GM19467 (cell line): ENCODE data around the gene CBX1.

ENCODE experiments used
- ATAC-seq: cut with Tn5 transposase; IDR thresholded peaks from one replicate; pipeline ENCODE4 v1.9.1; 2021; ENCODE audit warnings: mild to moderate bottlenecking, moderate library complexity; ENCODE audit not compliant: unreplicated experiment

CBX1 gene

DNA sequence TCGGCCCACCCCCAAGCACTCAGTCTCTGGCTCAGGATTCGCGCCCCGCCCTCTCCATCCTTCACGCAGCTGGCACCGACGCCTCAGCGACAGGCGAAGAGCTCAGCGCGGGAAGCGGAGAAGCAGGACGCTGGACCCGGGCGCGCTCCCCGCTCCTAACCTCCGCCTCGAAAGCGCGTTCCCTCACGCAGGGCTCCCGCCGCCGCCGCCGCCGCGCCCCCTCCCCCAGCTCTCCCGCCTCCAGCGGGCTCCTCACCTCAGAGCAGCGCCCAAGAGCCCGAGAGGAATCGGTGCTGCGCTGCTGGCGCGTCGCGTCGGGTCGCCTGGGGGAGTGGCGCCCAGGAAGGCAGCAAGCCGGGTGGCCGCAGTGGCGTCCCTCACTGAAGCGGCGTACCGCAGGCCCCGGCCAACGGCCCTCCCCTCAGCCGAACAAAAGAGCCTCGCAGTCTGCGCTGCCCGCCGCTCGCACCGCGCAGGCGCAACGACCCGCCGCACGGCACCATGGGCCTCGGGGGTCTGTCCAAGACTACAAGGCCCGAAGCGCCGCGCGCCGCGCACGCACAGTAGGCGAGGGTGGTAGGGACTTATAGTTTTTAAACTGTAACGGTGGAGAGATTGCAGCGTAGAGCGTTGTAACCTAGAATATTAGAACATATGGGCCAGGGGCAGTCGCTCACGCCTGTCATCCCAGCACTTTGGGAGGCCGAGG is at the start of gene CBX1:
Gene CBX1, minus strand, starts transcription at position 467 of the 709 bp plus-strand sequence. CDS start 24,474 bp downstream, outside the sequence.
- ATAC-seq = peak; percentile 84

DNA sequence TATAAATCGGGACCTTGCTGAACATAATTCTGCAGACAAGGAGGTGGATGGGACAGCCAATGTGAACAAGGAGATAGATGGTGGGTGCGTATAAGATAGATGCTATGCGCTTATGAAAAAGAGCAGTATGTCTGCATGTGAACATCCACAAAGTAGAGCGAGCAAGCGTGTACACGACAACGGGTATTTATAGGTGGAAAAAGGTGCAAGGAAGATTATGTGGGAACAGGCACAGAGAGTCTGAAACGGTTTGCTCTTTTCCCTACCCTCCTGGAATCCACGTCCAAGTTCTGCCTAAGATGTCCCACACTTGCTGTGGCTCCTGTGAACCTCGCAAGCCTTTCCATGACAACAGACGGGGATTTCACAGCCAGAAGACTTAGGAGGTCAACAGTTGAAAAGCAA is 49.3 kb upstream of the CBX1 start:
- ATAC-seq = no peak

DNA sequence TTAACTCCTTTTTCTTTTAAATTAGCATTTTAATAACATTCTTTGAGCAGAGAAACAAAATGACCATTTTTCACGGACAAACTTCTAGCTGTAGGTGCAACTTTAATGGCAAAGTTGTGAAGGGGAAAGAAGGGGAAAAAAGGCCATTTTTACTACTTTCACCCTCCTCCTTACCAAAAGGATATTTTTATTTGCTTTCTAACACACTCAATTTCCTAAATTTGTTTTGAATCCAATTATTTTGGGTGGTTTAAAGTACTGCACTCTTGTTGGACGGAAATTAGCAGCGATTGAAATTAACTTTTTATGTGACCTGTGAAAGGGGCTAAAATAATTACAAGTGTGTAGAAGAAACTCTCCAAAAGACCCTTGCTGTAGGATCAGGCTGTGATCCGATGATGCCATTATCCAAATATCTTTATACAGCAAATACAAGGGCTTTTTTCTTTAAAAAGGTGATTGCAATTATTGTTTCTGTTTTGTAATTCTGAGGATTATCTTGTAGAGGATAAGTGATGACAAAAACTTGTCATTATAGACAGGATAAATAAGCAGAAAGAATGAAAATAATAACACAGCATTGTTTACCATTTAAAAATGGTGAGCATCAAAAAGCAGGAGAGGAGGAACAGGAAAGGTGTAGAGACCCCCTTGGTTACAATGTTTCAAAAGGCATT is 48.6 kb upstream of the CBX1 start:
- ATAC-seq = no peak

DNA sequence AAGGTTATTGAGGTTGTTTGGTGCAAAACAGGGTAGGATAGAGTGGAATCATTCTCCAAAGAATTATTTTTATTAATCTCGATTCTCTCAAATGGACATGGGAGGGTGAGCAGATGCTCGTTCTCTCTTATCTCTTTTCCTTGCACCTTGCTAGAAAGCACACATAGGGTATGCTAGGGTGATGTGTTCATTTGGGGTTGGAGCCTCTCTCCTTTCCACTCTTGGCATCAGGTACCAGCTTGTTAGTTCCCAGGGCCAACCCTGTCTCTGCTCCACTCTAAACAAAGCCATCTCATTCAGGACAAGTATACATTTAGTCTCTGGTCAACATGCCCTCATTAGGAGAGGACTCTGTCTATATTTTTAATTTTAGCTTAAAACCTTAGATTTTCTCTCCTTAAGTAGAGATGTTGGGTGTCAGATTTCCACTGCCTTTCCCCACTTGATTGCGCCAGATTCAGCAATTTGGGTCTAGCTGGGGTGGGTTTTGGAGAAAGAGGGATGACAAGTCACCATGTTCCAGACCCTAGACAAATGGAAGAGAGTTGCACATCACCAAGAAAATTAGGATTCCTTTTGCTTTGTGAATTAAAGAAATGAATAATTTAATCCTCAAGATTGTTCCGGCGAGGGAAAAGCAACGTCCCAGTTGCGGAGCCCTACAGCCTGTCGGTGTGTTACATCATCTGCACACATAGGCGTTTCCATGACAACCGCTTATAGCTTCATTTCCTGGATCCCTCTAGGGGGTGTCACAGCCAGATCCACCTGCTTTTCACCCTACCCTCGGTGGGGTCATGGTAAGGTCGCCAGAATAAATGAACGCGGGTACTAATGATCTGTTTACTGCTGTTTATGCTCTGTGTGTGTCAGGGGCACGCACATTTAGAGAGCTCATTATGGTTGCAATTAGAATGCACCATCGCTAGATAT is 47.8 kb upstream of the CBX1 start:
- no peak for ATAC-seq

DNA sequence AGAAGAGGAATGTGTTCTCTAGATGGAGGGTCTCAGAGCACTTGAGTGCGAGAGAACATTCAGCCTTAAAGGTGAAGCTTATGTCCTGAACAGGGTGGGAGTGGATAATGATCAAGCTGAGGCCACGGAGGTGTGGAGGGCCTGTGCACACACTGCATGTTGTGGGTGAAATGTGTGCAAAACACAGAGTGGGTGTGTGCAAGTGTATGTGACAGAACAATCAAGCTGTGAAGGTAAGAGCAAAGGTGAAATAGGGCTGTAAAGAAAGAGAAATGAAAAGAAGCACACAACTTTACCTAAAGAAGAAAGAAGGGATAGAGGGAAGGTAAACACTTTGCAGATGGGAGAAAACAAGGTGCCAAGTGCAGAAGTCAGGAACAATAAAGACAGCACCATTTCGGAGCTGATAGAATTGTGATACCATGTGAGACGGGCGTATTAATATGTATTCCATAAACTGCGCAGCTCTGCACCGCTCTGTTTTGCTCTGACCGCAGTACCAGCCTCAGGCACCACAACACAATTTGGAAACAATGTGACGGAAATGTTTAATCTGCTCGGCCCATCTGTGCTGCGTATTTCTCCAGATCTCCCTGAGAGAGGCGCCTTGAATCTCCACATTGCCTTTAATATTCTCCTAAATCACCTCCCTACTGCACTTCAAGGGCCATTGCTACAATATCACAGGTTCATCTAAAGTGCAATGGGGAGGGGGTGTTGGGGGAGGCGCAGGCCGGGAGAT is 46.9 kb upstream of the CBX1 start:
- ATAC-seq = no peak

DNA sequence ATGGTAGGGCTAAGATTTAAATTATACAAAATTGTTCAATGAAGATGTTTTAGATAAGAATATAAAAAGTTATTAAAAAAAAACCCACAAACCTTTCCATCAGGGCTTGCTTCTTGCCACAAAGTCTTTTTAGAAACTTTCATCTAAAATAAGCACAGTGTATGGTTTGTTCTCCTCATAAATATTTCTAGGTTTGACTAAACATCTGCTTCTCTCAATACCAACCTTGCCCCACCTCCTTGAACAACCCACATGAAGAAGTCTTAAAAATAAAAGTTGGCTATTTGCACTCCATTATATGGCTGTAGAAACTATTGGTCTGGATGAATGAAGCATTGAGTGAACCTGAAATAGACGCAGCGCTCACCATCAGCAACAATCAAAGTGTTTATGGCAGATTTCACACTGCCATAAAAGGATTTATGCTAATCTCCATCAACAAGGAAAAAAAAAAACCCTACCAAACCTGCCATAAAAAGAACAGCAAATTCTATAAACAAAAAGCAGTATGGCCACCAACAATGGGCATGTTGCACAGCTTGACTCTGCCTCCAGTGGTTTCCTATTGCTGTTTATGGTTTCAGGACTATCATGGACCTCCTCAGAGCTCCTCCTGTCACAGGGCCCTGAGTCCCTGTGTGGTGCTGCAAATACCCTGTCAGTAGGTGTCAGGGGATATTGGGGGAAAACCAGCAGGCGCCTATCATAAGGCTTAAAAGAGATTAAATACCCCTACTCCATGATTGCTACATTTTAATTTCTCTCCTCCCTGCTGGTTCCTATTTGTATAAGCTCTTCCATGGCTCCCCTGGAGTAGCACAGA is 43.9 kb upstream of the CBX1 start:
- ATAC-seq = no peak

DNA sequence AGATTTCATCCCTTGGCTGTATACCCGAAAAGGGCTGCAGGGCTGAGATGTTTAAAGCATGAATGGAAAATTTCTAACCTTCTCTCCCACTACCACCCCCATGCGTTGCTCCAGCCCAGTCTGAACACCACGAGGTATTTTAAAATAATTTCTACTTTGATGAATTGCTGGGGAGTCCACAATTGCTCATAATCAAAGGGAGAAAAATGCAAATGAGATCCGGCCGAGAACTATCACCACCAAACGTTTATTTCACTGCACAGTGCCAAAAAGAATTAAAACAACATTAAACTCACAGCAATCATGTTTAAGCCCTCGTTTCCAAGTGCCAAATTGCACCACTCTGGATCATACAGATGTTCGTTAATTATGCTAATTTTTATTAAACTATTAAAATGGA is 43.0 kb upstream of the CBX1 start:
- ATAC-seq = no peak

DNA sequence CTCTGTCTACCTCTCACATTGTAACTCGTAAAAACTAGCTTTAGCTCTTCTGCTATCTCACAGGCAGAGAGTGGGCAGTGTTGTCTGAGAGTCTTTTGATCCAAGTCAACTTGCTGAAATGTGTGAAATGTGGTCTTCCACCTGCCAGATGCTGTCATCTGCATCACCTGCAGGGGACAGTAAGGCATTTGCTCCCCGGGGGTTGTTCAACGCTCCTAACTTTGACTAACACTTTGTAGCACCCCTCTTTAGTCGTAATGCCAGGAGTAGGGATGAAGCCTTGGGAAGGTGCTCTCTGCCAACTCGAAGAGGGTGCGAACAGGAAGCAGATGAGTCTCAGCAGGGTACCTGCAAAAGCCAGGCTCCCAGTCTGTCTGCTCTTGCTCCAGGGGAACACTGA is 42.4 kb upstream of the CBX1 start:
- ATAC-seq = no peak

DNA sequence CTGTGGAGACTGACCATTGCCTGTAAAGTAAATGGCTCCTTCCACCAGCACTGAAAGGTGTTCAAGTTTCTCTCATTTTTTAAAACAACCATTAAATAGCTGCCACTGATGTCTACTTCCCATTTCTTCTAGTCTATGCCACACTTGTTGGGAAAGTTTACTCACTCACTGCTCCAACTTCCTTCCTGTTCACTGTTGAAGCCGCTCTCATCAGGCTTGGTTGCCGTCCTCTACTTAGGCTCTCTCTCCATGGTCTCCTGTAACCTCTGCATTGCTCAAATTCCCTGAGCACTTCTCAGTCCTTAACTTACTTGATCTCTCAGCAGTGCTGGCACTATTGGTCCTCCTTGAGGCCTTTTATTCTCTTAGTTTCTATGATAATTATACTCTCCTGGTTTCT is 38.7 kb upstream of the CBX1 start:
- ATAC-seq = no peak

DNA sequence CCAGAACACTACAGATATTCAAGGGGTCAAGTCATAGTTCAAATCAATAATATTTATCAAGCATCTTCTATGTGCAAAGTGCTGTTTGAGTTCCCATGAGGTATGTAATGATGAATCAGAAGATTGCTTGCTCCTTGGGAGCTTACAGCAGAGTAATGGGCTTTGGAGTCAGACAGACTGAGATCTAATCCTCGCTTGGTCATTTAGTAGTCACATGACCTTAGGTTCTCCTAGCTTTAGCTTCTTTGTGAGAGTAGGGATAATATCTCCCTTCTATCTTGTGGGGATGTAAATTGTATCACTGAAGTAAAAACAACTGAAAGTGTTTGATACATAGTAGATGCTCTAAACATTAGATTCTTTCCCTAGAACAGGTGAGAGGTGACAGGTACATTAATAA is 36.4 kb upstream of the CBX1 start:
- ATAC-seq = no peak

DNA sequence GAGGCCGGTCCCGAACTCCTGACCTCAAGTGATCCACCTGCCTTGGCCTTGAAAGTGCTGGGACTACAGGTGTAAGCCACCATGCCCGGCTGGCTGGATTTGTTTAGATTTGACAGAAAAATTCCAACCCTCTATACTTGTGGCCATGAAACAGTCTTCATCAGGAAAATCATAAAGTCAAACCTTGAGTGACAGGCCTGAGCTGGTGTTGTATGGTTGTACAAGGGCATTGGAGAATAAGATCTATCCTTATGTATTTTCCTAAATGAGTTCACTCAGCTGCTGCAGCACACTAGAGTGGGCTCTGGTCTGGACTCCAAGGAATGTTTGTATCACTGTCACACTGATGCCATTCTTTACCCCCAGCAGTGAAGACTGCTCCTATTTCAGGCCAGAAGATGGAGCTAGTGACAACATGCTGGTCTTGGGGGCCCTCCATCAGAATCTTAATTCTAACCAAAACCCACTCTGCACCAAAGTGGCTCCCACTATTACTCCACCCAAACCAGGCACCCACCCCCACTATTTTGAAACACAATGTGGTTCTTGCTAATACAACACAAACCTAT is 33.7 kb upstream of the CBX1 start:
- no peak for ATAC-seq

DNA sequence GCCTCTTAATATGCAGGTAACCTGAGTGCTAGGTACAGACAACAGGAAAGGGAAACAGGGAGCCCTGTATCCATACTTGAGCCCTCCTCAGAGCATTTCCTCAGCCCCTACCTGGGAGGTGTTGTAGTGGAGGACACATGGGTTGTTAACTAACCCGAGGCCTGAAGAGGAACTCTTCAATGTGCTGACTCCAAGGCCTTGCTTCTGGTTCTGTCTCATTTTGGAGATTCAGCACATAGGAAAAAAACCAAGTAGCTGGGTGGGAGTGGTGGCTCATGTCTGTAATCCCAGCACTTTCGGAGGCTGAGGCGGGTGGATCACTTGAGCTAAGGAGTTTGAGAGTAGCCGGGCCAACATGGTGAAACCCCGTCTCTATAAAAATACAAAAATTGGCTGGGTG is 31.1 kb upstream of the CBX1 start:
- no peak for ATAC-seq

DNA sequence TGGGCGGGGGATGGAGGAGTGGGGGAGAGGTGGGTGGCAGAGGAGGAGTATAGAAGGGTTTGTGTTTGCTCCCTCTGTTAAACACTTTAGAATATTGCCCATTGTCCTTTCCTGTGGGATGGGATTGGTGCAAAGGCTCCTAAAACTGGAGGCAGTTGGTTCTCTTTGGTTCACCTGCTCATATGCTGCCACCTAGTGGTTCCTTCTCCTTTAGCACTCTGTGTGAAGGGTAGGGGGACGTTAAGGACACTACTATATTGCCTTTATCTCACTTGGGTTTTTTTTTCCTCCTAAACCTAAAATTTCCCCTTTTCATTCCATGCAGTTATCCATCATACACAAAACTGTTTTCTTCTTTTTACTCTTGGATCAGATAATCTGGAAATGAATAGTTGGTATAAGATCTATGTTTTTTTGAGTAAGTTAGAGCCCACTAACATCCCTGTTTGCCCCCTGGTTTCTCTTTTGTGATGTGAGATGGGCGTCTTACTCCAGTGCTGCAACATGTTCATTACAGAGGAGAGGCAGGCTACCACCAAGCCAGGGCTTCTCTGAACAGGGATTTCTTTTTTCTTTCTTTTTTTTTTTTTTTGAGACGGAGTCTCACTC is 30.0 kb upstream of the CBX1 start:
- no peak for ATAC-seq

DNA sequence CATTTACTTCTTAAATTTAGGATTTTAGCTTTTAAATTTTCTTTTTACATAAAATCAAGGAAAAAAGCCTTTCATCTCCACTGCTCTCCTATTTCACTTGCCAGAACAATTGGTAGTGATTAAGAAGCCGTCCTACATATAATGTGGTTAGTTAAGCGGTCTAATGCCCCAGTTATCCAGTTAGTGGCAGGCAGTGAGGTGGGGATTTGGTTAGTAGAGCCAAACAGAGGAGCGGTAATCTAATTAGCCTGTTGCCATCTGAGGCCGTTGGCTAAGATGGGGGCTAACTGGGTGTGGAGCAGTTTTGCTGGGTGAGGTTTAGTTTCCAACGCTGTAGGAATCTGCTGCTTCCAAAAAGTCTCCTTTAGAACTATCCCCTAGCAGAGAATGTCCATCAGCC is 28.7 kb upstream of the CBX1 start:
- no peak for ATAC-seq

DNA sequence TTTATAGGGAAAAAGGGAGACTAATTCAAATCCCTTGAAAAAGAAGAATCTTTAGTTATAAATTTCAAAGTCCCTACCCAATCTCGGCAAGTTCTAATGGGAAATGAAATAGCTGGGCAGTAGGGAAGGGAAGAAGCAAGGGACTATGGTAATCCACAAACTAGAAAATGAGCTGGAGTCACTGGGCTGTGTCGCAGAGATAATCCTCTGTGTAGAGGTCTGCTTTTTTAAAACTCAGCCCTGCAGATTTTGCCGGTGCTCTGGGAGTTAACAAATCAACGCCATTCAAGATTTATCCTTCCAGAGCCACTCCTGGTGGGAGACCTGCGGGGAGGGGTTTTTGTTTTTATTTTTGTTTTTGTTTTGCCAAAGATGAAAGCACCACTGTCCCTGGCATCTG is 27.1 kb upstream of the CBX1 start:
- no peak for ATAC-seq

DNA sequence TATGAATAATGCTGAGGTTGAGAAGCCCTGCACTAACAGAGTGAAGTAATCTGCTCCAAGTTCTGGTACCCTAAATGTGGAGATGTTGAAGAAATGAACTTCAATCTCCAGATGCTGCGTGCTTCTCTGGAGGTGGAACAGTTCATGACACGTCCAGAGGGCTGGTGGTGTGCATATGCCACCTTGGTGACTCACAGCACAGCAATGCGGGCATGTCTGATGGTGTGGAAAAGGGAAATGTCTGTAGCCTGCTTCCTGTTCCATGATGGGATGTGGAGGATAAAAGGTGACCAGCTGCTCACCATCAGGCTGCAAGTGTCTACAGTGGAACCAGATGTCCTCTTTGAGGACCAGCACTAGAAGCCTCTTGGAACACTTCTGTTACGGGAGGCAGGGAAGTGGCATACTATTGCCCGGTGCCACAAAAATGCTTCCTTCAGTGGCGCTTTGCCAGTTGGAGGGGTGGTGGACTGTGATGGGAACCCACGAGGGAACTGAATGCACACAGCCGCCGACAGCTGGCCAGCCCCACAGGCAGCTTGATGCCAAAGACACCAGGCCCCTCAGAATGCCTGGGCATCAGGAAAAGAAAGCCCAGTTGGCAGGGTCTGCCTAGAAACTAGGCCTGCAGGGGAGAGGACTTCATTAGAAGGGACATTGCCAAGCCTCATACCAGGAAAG is 26.2 kb upstream of the CBX1 start:
- no peak for ATAC-seq

DNA sequence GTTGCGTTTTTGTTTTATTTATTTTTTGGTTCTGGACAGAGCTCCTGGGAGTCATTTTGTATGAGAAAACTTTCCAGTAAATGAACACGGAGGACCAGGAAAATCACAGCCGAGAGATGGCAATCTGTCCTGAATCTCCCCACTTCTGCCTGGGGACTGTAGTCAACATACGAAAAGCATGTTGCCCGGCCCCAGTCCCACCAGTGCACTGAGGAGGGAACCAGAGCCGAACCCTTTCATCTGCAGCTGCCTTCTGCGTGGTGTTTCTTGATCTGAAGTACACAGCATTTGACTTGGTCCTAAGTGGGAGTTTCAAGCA is 25.2 kb upstream of the CBX1 start:
- no peak for ATAC-seq

DNA sequence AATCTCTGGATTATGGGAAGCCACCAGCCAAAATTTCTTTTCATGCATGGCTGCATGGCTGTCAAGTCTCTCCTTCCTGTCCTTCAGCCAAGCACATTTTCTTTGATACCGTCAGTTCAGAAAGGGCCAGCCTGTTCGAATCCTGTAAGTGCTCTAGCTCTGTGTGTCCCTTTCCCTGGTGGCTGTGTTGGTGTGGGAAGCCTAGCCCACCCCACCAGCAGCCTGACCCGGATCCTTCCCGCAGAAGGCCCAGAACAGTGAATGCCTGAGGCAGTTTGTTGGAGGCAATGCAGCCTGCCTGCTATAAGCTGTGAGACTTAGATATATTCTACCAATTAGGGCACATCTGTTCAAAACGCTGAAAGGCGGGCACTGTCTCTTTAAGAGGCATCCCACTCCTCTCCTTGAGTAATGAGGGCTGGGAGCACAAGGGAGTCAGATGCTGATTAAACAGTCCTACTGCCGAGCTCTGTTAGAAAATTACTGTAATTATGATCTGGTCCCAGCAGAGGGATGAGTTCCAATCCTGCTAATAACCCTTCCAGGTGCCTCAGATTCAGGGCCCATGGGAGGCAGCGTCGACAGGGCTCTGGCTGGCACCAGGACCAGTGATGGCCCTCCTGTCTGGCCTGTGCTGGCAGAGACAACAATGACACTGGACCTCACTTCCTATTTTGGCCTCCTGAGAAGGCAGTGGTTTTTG is 24.7 kb upstream of the CBX1 start:
- ATAC-seq = no peak
